ENCODE data around the gene RBM47.

RBM47 gene

GRCh38 chr4:40586729-40587128 lies 42.9 kb downstream of the RBM47 start:
- DNase-seq (ENCODE audit: low read depth) = no peak

- DNase-seq (ENCODE audit: low read depth) = no peak
Observed at GRCh38 chr4:40586034-40586433, 43.6 kb downstream of the RBM47 start.

- DNase-seq (ENCODE audit: low read depth) = no peak
Observed at GRCh38 chr4:40585201-40585799, 44.4 kb downstream of the RBM47 start.

DNA sequence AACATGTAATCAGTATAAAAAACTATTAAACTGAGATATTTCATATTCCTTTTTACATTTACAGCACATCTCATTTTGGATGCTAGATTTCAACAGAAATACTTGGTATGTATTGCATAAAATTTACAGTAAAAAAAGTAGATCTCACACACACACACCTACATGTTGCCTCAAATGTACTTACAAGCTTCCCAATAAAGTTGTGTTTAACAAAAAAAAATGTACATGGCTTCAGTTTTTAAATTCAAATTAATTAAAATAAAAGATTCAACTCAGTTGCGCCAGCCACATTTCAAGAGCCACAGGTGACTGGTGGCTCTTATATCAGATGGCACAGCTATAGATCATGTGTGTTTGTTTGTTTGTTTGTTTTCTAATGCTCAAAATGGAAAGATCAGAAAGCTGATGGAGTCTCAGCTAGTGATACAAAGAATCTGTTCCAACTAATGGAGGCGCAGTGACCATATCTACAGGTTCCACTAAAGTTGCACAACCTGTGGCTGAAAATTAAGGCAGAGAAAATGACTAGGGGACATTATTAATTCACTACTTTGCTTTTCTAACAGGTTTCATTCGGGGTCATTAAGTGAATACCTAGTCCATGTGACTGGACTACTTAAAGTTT lies 45.0 kb downstream of the RBM47 start:
- DNase-seq (ENCODE audit: low read depth) = no peak

- no peak for DNase-seq (ENCODE audit: low read depth)
Observed at GRCh38 chr4:40583850-40584439, 45.7 kb downstream of the RBM47 start.

GRCh38 chr4:40582413-40582812 lies 47.3 kb downstream of the RBM47 start:
- DNase-seq (ENCODE audit: low read depth) = no peak

GRCh38 chr4:40581254-40582140 lies 48.2 kb downstream of the RBM47 start:
- no peak for DNase-seq (ENCODE audit: low read depth)

GRCh38 chr4:40579983-40580382 lies 49.7 kb downstream of the RBM47 start:
- peak; percentile 43 for DNase-seq (ENCODE audit: low read depth)

DNA sequence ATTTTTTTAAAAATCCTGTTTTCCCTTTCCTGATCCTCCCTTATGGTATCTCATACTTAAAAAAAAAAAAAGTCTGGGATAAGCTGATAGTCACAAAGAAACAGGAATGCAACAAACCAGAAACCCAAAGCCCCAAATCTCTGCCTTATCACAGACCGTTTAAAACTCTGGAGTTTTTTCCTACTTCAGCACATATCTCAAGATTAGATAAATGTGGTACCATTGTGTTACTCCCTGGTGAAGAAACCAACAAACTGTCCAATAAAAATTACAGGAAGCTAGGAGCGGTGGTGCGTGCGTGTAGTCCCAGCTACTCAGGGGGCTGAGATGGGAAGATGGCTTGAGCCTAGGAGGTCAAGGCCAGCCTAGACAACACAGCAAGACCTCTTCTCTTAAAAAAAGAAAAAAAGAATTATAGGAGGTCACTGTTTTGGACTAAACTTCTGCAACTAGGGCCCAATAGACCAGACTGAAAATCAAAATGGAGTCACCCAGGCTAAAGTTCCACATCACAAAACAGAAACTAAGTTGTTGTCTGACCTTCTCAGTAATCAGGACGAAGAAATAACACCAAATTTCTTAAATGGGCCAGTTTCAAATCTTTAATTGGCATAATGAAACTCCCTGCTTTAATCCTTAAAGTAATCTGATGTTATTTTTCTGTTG lies 51.9 kb downstream of the RBM47 start:
- DNase-seq (ENCODE audit: low read depth) = no peak

- peak; percentile 88 for DNase-seq (ENCODE audit: low read depth)
Observed at GRCh38 chr4:40576651-40577480, 52.8 kb downstream of the RBM47 start.

- DNase-seq (ENCODE audit: low read depth) = no peak
Observed at GRCh38 chr4:40575846-40576245, 53.8 kb downstream of the RBM47 start.

DNA sequence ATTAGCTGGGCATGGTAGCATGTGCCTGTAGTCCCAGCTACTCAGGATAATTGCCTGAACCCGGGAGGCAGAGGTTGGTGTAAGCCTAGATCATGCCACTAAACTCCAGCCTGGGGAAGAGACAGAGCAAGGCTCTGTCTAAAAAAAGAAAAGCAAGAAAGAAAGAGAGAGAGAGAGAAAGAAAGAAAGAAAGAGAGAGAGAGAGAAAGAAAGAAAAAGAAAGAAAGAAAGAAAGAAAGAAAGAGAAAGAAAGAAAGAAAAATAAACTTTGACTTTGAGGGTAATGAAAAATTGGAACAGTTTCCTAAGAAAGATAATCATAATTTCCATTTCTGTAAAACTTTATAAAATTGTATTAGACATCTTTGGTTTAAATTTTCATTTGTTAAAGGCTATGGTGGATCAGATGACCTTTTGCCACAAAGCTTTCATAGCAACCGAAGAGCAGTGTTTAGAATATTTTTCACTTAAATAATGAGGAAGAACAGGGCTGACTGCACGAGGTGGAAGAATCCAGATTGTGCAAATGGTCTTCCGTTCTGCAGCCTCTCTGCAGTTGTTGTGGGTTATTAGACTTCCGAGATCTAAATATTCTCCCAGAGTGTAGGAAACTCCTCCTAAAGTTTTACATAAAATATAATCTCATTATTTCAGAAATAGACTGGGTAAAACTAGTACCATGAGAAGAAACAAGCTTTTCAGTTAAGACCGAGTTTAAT lies 55.9 kb downstream of the RBM47 start:
- no peak for DNase-seq (ENCODE audit: low read depth)

- DNase-seq (ENCODE audit: low read depth) = no peak
Observed at GRCh38 chr4:40572692-40573310, 56.9 kb downstream of the RBM47 start.

- no peak for DNase-seq (ENCODE audit: low read depth)
Observed at GRCh38 chr4:40571208-40571607, 58.5 kb downstream of the RBM47 start.

GRCh38 chr4:40570348-40571077 lies 59.2 kb downstream of the RBM47 start:
- DNase-seq (ENCODE audit: low read depth) = no peak

DNA sequence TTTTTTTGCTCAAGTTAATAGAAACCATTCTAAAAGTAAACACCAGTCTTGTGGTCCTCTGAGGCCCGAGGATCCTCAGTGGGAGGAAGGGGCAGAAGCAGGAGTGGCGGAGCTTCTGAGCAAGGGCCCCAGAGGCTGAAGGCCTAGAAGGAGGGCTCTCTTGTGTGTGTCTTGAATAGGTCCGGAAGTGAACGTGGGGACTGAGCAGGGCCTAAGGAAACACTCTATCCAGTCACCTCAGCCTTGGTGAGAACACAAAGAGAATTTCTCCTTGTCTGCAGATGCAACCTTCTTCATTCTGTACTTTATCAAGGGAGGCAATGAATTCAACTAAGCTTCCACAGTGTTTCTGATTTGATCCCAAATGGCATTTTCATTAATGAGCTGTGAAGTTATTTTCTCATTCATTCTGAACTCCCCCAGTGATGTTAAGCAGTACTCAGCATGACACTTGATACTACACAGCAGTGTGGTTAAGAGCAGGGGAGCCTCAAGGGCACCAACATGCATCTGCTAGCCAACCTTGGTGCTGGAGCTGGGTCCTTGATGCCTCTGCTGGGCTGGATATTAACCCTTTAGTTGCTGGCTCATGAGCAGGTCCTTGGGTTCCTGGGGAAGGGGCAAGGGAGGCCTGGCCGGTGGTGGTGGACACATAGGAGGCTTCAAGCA lies 64.7 kb downstream of the RBM47 start:
- DNase-seq (ENCODE audit: low read depth) = no peak

- DNase-seq (ENCODE audit: low read depth) = no peak
Observed at GRCh38 chr4:40564004-40564403, 65.7 kb downstream of the RBM47 start.

GRCh38 chr4:40563401-40563800 lies 66.3 kb downstream of the RBM47 start:
- DNase-seq (ENCODE audit: low read depth) = no peak

DNA sequence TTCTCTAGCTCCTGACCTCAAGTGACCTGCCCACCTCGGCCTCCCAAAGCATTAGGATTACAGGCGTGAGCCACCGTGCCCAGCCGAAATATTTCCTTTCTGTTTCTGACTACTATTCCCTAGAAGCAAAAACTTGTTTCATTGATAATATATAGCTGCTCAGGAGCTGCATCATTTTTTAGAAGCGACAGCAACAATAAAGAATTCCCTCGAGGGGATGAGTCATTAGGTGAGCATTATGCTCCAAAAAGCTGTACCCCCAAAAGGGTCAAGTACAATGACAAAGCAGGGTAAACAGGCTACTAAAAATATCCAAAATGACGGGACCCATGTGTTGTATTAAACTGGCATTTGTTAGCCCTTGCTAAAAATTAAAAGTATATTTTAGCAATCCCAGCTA lies 67.0 kb downstream of the RBM47 start:
- no peak for DNase-seq (ENCODE audit: low read depth)
